COLO668 (cell line): ENCODE results near the gene C2CD3.

Source experiments
- DNase-seq: peaks from one replicate; lab custom pipeline; 2025; ENCODE audit not compliant: unreplicated experiment; lab: John Stamatoyannopoulos, UW

Gene C2CD3

DNA sequence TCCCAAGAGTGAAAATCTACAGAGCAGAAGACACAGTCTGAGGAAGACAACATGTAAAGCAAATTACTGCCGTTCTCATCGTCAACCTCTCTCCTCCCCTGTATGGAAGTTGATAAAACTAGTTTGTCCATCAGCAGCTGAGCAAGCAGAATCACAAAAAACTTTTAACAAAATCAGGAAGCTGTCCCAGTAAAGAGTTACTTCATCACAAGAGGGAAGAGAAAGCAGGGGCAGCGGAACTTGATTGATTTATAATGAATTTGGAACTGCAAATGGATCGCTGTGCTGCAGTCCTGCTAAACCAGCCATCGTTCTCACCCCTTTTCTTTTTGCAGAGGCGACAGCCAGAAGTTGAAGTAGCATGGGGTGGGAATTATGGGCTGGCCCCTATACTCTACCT is 148.3 kb downstream of the C2CD3 start:
- no peak for DNase-seq

DNA sequence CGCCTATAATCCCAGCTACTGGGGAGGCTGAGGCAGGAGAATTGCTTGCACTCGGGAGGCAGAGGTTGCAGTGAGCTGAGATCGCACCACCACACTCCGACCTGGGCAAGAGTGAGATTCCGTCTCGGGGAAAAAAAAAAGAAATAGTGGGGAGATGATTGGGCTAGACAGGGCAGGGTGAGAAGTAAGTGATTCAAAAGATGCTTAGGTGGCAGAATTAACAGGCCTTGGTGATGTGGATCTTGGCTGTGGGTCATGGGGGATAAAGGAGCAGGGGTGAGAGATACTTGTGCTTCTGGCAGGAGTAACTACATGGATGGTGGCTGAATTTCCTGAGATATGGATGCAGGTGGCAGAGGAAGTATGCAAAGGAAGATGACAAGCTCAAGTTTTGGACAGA is 148.8 kb downstream of the C2CD3 start:
- no peak for DNase-seq

DNA sequence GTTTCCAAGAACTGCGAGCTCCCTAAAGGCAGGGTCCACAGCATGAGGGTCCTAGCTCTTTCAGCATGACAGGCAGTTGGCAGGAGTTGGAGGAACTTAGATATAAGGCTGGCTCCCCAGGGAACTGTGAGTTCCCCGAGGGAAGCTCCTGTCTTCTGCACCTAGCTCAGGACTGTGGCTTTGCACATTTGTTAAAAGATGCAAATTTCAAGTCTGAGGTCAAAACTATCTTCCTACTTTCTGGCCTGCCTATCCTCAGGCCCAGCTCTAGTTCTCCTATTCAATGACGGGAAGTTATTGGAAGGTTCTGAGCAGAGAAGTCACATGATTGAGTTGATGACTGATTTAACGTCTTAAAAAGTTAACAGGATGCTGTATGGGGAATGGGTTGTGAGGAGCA is 150.3 kb downstream of the C2CD3 start:
- no peak for DNase-seq

DNA sequence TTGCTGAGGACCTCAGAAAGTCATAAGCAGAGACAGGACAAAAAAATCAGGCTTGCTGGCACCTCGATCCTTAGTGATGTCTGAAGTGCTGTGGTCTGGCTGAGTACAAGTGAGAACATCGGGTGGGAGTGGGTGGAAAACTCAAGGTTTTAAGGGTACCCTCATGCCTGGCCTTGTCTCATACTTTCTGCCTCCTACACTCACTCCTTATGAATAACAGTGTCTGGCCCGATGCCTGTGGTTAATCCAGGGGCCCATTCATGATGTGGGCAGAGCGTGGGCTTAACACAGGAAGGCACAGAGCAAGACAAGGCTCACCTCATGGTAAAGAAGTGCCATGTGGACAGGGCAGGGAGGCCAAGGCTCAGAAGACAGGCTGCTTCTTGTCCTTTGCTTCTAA is 150.9 kb downstream of the C2CD3 start:
- DNase-seq: no peak

DNA sequence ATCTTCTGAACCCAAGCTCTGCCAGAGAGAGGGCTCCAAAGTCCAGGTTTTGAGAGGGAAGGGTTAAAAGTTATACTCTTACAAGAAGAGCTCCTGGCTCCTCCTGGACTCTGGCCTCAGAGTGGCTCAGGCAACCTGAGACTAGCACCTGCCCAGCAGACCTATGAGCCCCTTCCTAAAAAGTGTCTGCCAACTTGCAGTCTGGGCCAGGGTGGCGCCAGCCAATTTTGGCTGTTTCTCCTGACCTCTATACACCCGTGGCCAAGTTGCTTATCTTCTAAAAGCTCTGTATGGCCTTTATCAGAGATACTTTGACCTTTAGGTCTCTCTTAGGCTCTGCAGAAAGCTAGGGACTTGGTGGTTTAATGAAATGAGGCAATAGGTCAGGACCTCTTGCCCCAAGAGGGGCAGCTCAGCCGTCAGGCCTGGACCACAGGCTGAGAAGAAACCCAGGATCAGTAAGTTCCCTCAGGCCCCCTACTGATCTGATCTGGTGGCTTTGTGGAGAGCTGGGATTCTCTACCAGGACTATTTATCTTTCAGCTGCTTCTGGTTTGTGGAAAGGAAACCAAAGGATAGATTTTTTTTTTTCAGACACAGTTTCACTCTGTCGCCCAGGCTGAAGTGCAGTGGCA is 151.6 kb downstream of the C2CD3 start:
- DNase-seq: no peak

DNA sequence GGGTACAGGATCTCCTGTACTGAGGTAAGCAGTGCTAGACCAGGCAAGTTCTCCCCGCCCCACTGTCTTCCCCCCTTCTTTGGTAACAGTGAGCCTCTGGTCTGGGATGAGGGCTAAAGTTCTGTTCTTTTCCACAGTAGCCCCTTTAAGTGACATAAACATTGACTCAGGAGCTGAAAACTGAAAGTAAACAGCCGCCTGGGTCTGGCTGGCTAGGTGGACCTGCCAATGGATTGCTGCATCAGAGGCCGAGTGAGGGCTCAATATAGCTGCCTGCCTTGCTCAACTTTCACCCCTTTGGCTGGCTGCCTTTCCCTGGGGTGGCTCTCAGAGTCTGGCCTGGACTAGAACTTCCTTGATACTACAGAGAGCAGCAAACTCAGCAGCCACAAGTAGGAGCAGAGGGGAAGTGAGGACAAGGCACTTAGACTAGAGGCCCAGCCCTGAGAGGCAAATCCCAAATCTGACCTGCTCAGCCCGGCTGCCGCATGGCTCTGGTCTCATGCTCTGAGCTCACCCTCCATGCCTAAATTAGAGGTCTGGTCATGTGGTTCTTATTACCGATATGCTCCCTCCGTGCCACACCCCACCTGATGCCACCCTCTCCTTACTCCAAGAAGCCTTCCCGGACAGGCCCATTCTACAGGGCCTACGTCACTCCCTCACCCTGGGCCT is 152.3 kb downstream of the C2CD3 start:
- no peak for DNase-seq

DNA sequence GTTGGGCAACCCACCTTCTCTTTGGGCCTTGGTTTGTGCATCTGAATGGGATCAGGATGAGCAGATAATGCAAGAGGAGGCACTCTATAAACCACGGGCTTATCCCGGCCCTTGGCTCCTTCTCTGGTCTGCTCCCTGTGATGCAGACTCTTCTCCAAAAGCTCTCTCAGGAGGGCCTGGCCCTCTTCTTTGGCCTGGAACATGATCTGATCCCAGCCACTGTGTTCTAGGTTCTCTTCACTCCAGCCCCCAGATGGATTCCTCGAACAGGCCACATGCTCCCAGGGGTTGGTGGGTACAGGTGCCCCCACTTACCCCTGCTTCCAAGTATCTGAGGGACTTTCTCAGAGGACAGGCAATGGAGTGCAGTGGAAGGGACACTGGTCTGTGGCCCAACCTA is 153.2 kb downstream of the C2CD3 start:
- DNase-seq: no peak

DNA sequence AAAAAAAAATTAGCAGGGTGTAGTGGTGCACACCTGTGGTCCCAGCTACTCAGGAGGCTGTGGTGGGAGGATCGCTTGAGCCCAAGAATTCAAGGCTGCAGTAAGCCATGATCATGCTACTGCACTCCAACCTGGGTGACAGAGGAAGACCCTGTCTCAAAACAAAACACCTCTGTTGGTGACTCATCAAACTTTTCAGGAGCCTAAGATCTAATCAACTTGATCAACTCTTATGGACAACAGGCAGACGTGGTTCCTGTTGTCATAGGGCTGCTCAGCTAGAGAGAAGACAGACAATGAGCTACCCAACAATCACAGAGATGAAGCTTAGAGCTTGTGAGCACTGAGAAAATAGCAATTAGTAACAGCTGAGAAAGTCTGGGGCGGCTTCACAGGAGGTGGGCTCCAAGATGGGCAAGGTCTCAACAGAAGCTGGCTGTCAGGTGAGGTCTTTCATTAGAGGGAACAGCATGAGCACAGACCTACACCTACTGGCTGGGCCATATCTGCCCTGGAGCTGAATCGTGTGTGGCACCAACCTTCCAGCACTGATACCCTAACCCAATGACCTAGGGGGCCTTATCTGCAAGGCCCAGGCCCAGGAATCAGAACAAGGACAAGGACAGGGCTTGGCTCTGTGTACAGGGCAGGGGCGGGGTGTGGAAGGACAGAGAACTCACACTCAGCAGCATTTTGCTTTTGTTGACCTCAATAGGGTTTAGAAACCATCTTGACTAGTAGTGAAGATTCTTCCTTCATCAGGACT is 154.7 kb downstream of the C2CD3 start:
- no peak for DNase-seq

DNA sequence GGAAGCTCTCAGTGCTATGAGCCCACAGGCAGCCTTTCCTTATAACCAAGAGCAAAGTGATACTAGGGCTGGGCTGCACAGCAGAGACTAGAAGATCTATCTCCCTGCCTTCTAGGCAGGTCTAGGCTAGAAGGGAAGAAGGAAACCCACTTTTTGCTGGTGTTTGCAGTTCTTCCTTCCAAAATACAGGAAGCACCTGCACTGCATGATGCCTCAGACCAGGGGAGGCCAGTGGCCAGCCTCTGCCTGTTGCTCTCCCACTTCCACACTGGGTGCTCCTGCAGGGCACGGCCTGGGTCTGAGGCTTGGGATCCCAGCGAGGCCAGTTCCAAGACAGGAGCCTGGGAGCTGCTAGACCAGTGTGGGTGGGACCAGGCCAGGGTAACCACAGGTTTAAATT is 155.9 kb downstream of the C2CD3 start:
- no peak for DNase-seq

DNA sequence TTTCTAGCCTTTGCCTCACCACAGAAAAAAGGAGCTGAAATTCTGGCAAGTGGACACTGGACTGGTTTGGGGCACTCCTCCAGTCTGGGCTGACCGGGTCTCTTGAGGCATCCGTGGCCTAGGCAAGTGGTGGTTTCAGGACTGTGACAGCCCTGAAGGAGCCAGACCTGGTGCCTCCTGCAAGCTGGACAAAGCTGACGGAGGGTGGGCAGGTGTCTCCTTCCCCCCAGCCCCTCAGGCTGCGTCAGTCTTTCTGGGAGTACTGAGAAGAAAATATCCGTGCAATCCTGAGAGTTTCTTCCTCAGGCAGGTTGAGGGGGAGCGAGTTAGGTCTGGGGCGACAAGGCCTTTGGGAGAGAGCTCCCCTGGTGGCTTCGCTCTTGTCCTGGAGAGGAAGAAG is 157.7 kb downstream of the C2CD3 start:
- no peak for DNase-seq

DNA sequence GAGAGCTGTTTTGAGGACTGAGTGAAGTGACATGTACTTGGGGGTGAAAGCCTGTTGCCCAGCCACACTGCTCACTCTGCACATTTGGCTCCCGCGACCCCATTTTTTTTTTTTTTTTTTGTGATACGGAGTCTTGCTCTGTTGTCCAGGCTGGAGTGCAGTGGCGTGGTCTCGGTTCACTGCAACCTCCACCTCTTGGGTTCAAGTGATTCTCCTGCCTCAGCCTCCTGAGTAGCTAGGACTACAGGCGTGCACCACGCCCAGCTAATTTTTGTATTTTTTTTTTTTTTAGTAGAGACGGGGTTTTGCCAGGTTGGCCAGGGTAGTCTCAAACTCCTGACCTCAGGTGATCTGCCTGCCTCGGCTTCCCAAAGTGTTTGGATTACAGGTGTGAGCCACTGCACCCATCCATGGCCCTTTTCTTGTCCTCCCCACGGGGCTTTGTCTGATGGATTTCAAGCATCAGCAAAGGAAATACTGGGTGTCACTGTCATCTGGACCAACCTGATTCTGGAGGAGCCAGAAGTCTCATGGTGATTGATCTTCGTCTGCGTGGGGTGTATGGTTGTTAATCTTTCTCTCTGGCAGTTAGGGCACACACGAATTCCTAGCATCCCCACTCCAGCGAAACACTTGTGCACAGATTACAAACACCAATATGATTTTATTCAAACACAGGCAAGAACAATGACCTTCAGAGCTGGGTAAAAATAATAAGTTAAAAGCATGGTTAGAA is 158.6 kb downstream of the C2CD3 start:
- DNase-seq: no peak

DNA sequence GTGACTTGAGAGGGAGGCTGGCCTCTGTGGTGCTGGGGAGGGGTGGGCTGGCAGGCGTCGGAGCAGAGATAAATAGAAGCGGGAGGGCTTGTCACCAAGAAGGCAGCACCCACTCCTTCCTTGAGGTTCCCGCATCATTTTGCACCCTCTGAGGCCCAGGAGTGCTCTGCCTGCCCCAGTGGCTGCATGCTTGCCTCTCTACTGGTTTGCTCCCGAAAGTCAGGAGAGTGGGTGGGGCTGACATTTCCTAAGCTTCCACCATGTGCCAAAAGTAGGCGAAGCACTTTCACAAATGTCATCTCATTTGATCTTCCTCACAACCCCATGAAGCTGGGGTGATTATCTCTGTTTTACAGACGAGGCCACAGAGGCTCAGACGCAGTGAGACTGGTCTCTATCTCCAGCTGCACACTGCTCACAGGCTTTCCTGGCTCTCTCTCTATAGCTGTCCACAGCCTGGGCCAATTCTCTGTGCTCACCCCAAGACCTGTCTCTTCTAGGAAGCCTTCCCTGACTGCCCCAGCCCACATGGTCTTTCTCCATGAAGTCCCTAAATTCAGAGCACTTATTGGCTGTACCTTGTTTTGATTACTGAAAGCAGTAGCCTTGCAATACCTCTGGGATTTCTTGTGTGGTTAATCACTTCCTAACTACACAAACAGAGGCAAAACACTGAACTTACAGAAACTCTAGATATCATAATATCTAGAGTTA is 159.3 kb downstream of the C2CD3 start:
- no peak for DNase-seq

DNA sequence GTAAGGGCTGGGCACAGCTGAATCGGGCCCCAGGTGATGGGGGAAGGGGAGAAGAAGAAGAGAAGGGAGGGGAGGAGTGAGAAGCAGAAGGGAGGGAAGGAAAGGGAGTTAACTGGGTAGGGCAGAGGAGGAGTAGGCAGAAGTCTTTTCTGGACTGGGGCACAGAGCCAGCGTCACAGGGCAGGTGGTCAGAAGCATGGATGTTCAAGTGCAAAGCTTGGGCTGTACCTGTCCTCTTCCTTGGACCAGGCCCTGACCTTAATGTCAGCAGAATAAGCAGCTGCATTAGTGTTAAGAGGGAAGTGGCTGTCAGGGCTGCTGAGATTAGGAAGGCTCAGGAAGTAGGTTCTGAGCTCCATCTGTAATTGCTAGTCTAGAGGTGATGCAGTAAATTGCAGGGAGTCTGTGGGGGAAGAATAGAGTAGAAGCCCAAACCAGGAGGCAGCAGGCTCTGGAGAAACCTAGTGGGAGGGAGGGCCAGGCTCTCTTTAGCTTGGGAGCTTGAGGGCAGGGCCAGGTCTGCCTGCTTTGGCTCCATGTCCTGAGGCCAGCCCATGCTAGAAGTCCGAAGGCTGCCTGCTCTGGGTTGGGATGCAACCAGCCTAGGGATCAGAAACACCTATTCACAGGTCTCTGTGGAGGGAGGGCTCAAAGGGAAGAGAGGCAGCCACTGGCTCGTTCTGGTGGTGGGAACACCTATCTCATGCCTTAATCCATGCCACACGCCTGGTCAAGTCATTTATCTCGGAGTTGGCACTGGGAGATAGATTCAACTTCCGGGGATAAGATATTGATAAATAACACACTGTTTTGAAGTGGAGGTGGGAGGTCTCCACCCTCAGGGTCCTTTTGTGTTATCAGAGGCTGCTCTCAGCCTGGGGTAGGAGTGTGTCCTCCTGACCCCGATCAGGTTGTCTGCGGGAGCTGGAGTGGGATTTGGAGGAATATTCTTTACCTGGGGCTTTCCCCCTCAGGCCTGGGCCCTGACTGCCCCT is 160.2 kb downstream of the C2CD3 start:
- DNase-seq: no peak

DNA sequence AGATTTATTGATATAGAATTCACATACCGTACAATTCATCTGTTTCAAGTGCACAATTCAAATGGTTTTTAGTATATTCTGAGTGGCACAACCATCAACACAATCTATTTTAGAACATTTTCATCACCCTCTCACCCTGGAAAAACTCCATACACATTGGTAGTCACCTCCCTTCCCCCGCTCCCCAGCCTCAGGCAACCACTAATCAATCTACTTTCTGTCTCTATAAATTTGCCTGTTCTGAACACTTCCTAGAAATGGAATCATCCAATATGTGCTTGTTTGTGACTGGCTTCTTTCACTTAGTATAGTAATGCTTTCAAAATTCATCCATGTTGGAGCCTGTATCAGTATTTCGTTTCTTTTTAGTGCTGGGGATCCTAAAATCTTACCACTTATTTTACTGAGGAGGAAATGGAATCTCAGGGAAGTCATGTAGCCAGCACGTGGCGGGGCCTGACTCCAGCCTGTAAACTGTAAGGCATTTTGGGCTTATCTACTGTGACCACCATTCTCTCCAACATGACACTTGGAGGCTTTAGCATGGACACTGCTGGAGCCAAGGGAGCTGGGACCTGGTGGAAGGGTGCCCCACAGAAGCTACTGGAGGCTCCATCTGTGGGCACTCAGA is 161.0 kb downstream of the C2CD3 start:
- no peak for DNase-seq

DNA sequence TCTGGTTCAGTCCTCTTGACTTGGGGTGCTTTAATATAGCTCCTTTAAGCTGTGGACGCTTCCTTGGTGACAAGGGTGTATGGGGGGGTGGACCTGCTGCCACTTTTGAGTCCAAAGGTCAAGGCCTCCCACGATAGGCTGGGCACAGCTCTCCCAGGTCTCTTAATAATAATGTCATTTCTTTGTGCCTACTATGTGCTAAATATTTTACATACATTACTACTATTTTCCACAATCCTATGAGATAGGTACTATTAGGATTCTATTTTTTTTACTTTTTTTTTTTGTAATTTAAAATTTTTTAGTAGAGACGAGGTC is 161.6 kb downstream of the C2CD3 start:
- DNase-seq: no peak

DNA sequence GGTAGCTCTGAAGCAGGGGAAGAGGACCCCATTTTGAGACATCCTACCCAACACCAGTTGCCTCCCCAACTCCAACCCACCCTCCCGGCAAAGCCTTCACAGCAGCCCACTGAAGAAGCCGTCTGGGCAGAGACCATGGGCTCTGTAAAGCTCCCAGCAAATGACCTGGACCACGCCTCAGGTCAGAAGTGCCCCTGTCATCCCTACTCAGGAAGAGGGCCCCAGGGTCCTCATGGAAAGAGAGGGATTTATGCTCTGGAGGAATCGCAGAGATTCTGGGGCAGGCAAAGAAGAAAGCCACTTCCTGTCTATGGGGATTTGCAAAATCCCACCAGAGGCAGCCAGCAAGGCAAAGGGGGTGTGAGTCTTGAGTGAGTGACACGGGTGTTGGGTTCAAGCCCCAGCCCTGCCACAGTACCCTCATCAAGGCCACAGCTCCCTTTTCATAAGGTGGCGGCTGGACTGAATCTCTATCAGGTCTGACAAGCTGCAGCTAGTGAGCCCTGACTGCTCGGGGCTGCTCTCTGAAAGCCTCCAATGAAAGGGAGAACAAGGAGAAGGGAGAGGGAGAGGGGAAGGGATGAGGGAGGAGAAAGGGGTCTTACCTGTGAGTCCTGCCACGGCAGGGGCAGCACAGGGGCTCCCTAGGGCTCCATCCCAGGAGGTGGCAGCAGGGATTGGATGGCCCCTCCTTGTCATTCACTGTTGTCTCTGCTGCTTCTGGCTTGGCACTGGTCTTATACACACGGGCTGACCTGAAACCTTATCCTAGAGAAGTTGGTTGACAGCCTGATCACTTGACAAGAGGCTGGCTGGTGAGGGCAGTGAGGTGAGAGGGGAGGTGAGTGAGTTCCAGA is 162.2 kb downstream of the C2CD3 start, which contains the start of gene UCP3:
Gene UCP3, minus strand, starts transcription at position 713 of the 857 bp plus-strand sequence. CDS start 2,043 bp downstream, outside the sequence.
- DNase-seq: no peak

DNA sequence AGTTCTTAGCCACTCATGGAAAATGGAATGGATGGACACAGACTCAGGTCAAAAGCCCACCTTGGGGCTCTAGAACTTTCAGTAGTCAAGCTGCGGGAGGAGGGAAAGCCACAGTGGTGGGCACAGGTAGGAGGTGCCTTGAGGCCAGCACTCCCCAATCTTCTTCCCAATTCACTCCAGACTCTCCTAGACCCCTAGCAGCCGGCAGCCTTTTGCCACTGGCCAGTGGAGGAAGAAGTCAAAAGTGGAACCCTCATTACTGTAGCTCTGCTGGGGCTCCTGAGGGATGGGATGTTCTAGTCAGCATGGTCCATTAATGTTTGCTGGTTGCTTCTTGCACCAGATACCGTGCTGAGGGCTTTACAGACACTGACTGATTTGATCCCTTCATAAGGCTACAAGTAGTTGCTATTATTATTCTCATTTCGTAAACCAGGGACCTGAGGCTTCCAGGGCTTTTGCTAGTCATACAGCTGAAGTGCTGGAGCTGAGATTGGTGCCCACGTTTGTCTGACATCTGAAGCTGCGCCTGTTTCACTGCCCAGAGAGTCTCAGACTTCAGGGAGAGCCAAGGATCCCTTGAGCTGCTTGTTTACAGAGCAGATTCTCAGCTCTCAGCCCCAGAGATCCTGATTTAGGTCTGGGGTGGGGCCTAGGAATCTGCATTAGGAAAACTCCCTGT is 163.0 kb downstream of the C2CD3 start:
- DNase-seq: no peak

DNA sequence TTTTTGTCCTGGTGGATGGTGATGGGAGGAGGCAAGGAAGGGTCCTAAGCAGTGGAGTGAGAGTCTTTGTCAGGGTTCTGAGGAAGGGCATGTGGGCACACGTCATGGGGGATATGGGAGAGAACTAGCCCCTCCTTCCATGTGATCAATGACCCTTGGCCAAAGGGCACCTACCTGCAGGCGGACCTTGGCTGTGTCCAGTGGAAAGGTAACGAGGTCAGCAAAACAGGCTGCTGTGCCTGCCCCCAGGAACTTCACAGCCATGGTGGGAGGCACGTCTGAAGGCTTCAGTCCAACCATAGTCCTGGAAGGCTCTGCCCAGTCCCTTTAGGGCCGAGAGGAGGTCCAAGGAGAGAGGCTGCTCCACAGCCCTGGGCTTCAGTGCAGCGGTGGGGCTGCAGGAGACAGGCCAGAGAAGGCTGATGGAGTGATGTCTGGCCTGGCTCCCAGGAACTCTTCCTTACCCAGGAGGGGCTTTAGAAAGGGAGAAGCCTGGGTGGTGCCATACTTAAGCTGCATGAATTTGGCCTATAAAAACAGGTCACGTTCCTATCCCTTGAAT is 164.0 kb downstream of the C2CD3 start:
- DNase-seq: no peak
